ENCODE data around the gene MYO18A.

GRCh38 chr17:29066047-29066446 lies 114.2 kb downstream of the MYO18A start:
- no peak for TF ChIP-seq YY1 (IDR thresholded peaks at IDR 0.05; ENCODE audit: insufficient read depth, insufficient read length)
- TF ChIP-seq SUZ12 (IDR thresholded peaks at IDR 0.05; ENCODE audit: extremely low read depth, insufficient read depth, insufficient read length): no peak
- TF ChIP-seq ZNF274 (IDR thresholded peaks at IDR 0.05; ENCODE audit: low read depth, low read length): no peak
